H1 (cell line): ENCODE measurements around the gene ERI3. TPM values are rescaled to one million over a fixed set of nuclear protein-coding genes. Genes with fewer than 3 reads are reported as not detected.

Experiments used
- CTCF ChIA-PET: fragments of 300-600 bp; sonication (Branson Sonifier 250); formaldehyde crosslinking; loops from one replicate; lab custom pipeline; 2021; ENCODE audit not compliant: partially characterized antibody; lab: Charles Lee
- POLR2A ChIA-PET: fragments of 300-600 bp; sonication (Branson Sonifier 250); formaldehyde crosslinking; loops from one replicate; lab custom pipeline; 2021; ENCODE audit warnings: inconsistent platforms; ENCODE audit not compliant: partially characterized antibody; lab: Charles Lee
- DNase-seq, 2 experiments: peaks; one replicate each; pipeline versions ENCODE4 v3.0.0 to v3.0.0-alpha.2; 2010 to 2022; ENCODE audit warnings: low spot score in 2 of 2, low read depth in 1 of 2, mixed read lengths in 1 of 2
- FAIRE-seq: peaks from 2 replicates; lab custom pipeline; 2011; peaks lifted over from hg19 to GRCh38; lab: Jason Lieb, UNC
- H2AFZ ChIP-seq: 2 replicates; pipeline ENCODE4 v1.8.1; 2012; ENCODE audit warnings: low read length, inconsistent platforms
- H2AK5ac ChIP-seq: 2 replicates; pipeline ENCODE4 v1.6.1; 2013; ENCODE audit warnings: low read depth, low read length
- H2BK120ac ChIP-seq: replicated peaks from 2 replicates; pipeline ENCODE3; 2013; ENCODE audit warnings: low read depth, low read length, inconsistent platforms
- H2BK12ac ChIP-seq: 2 replicates; pipeline ENCODE4 v1.6.1; 2013; ENCODE audit warnings: low read depth, low read length
- H2BK15ac ChIP-seq: 2 replicates; pipeline ENCODE4 v1.6.1; 2013; ENCODE audit warnings: low read length
- H2BK20ac ChIP-seq: 2 replicates; pipeline ENCODE4 v1.6.1; 2013; ENCODE audit warnings: low read length
- H2BK5ac ChIP-seq: 2 replicates; pipeline ENCODE4 v1.6.1; 2013; ENCODE audit warnings: low read depth, low read length
- H3K14ac ChIP-seq: 2 replicates; pipeline ENCODE4 v1.6.1; 2013; ENCODE audit warnings: inconsistent platforms; ENCODE audit not compliant: insufficient read length
- H3K18ac ChIP-seq: 2 replicates; pipeline ENCODE4 v1.6.1; 2013; ENCODE audit warnings: low read length; ENCODE audit errors: extremely low read depth
- H3K23ac ChIP-seq: 2 replicates; pipeline ENCODE4 v1.6.1; 2013; ENCODE audit warnings: inconsistent platforms; ENCODE audit not compliant: insufficient read length
- H3K23me2 ChIP-seq: 2 replicates; pipeline ENCODE4 v1.6.1; 2013; ENCODE audit warnings: low read depth, low read length
- H3K27ac ChIP-seq: 2 replicates; pipeline ENCODE4 v1.6.1; 2011; ENCODE audit warnings: low read depth, low read length, inconsistent platforms
- H3K27me3 ChIP-seq, 4 experiments: replicated peaks in 1 of 4; 1 replicate in 1 of 4; 2 replicates in 3 of 4; pipeline versions ENCODE4 v1.6.1 to v1.8.1; 2011 to 2013; ENCODE audit warnings: low read length in 3 of 4, mild to moderate bottlenecking in 3 of 4, inconsistent platforms in 2 of 4, mixed read lengths in 2 of 4, moderate library complexity in 1 of 4; ENCODE audit not compliant: control insufficient read depth in 3 of 4, insufficient read depth in 3 of 4; ENCODE audit errors: extremely low read depth in 1 of 4
- H3K36me3 ChIP-seq, 4 experiments: 2 replicates each; pipeline versions ENCODE4 v1.6.1 to v1.8.1; 2011 to 2013; ENCODE audit warnings: mild to moderate bottlenecking in 4 of 4, low read length in 3 of 4, moderate library complexity in 2 of 4, control low read depth in 1 of 4, inconsistent platforms in 1 of 4; ENCODE audit not compliant: insufficient read depth in 4 of 4, control insufficient read depth in 2 of 4
- H3K4ac ChIP-seq: replicated peaks from 2 replicates; pipeline ENCODE3; 2013; ENCODE audit warnings: low read length, low read depth, mixed read lengths, inconsistent platforms; ENCODE audit not compliant: insufficient read length
- H3K4me1 ChIP-seq, 4 experiments: replicated peaks in 1 of 4; 1 replicate in 1 of 4; 2 replicates in 3 of 4; pipeline versions ENCODE4 v1.6.1 to v1.8.1; 2011 to 2013; ENCODE audit warnings: low read length in 3 of 4, inconsistent platforms in 2 of 4, mixed read lengths in 1 of 4; ENCODE audit not compliant: insufficient read depth in 4 of 4, control insufficient read depth in 3 of 4
- H3K4me2 ChIP-seq, 2 experiments: 2 replicates each; pipeline versions ENCODE4 v1.6.1 to v1.8.1; 2011 to 2013; ENCODE audit warnings: low read depth in 2 of 2, low read length in 2 of 2, control low read depth in 1 of 2, inconsistent platforms in 1 of 2, mild to moderate bottlenecking in 1 of 2; ENCODE audit not compliant: insufficient read depth in 1 of 2
- H3K4me3 ChIP-seq, 4 experiments: fragments of 200-600, 300-600 bp in 1 of 4; sonication (generic), shearing (Covaris generic), sonication (Bioruptor Twin) in 1 of 4; 2 replicates each; pipeline versions ENCODE4 v1.5.1 to v1.8.1; 2011 to 2016; ENCODE audit warnings: low read length in 4 of 4, low read depth in 3 of 4, control low read depth in 2 of 4, inconsistent platforms in 2 of 4, mild to moderate bottlenecking in 2 of 4, mixed read lengths in 1 of 4, moderate library complexity in 1 of 4; ENCODE audit not compliant: insufficient read depth in 2 of 4; ENCODE audit errors: extremely low read depth in 1 of 4
- H3K56ac ChIP-seq: replicated peaks from 2 replicates; pipeline ENCODE3; 2013; ENCODE audit warnings: low read depth, mild to moderate bottlenecking, mixed read lengths, low read length, inconsistent platforms; ENCODE audit not compliant: insufficient read length
- H3K79me1 ChIP-seq: 2 replicates; pipeline ENCODE4 v1.6.1; 2013; ENCODE audit warnings: low read depth, low read length, control low read depth
- H3K79me2 ChIP-seq, 2 experiments: 2 replicates each; pipeline versions ENCODE4 v1.6.1 to v1.8.1; 2012 to 2013; ENCODE audit warnings: low read length in 2 of 2, mild to moderate bottlenecking in 2 of 2, inconsistent platforms in 1 of 2; ENCODE audit not compliant: insufficient read depth in 2 of 2, control insufficient read depth in 1 of 2
- H3K9ac ChIP-seq, 4 experiments: replicated peaks in 1 of 4; 1 replicate in 1 of 4; 2 replicates in 3 of 4; pipeline versions ENCODE4 v1.6.1 to v1.8.1; 2011 to 2013; ENCODE audit warnings: low read depth in 3 of 4, low read length in 3 of 4, control low read depth in 2 of 4, mild to moderate bottlenecking in 2 of 4, moderate library complexity in 2 of 4, inconsistent platforms in 1 of 4; ENCODE audit errors: extremely low read depth in 1 of 4
- H3K9me3 ChIP-seq, 2 experiments: 2 replicates each; pipeline versions ENCODE4 v1.6.1 to v1.8.1; 2012 to 2013; ENCODE audit warnings: mild to moderate bottlenecking in 2 of 2, moderate library complexity in 2 of 2, control low read depth in 1 of 2, inconsistent platforms in 1 of 2, low read depth in 1 of 2, low read length in 1 of 2, mixed read lengths in 1 of 2; ENCODE audit not compliant: insufficient read depth in 2 of 2
- H4K20me1 ChIP-seq, 2 experiments: replicated peaks in 1 of 2; 2 replicates each; pipeline versions ENCODE3 to v1.8.1; 2011 to 2013; ENCODE audit warnings: inconsistent platforms in 2 of 2, low read length in 2 of 2, mild to moderate bottlenecking in 1 of 2; ENCODE audit not compliant: insufficient read depth in 2 of 2, control insufficient read depth in 1 of 2
- H4K5ac ChIP-seq: 2 replicates; pipeline ENCODE4 v1.6.1; 2013; ENCODE audit warnings: low read length, low read depth, mixed read lengths, inconsistent platforms; ENCODE audit not compliant: insufficient read length
- H4K8ac ChIP-seq: 2 replicates; pipeline ENCODE4 v1.8.0; 2013; ENCODE audit warnings: mild to moderate bottlenecking, moderate library complexity, low read length, inconsistent platforms; ENCODE audit not compliant: insufficient read depth; ENCODE audit errors: extremely low read depth
- H4K91ac ChIP-seq: replicated peaks from 2 replicates; pipeline ENCODE3; 2013; ENCODE audit warnings: low read length, mixed read lengths, inconsistent platforms; ENCODE audit not compliant: insufficient read length
- BACH1 ChIP-seq: IDR thresholded peaks from 2 replicates; pipeline ENCODE4 v1.6.1; 2012; ENCODE audit warnings: low read length, improper control_type of control experiment
- CBX5 ChIP-seq: fragments of 300-800, 300-1000 bp; sonication (generic); IDR thresholded peaks from 2 replicates; pipeline ENCODE4 v1.7.1; 2016; ENCODE audit warnings: antibody characterized with exemption, low read length, low read depth
- CBX8 ChIP-seq: fragments of 300-800, 300-1000 bp; sonication (generic); IDR thresholded peaks from 2 replicates; pipeline ENCODE4 v1.7.1; 2016; ENCODE audit warnings: low read depth, low read length, borderline replicate concordance
- CEBPB ChIP-seq: IDR thresholded peaks from 2 replicates; pipeline ENCODE4 v1.6.1; 2012; ENCODE audit warnings: low read depth, low read length
- EZH2 ChIP-seq: fragments of 200-600 bp; sonication (generic); IDR thresholded peaks from 2 replicates; pipeline ENCODE4 v1.7.1; 2012; ENCODE audit warnings: low read depth, mild to moderate bottlenecking, moderate library complexity, low read length, inconsistent platforms; ENCODE audit not compliant: severe bottlenecking
- HDAC6 ChIP-seq: IDR thresholded peaks from one replicate; pipeline ENCODE4 v1.7.1; 2012; ENCODE audit warnings: low read depth, mild to moderate bottlenecking, inconsistent platforms, low read length, moderate library complexity
- JUN ChIP-seq: IDR thresholded peaks from 2 replicates; pipeline ENCODE4 v1.6.1; 2011; ENCODE audit warnings: low read depth, mild to moderate bottlenecking, improper control_type of control experiment, low read length
- KDM1A ChIP-seq: fragments of 200-600, 300-600 bp; sonication (generic); IDR thresholded peaks from 2 replicates; pipeline ENCODE4 v1.7.1; 2016; ENCODE audit warnings: mild to moderate bottlenecking, low read length, borderline replicate concordance
- POU5F1 ChIP-seq: IDR thresholded peaks from 2 replicates; pipeline ENCODE4 v1.6.1; 2011; ENCODE audit warnings: low read depth, mild to moderate bottlenecking, low read length, moderate library complexity
- RAD21 ChIP-seq, 2 experiments: IDR thresholded peaks in 1 of 2; conservative IDR thresholded peaks in 1 of 2; 2 replicates each; pipeline ENCODE4 v1.6.1; 2011; ENCODE audit warnings: low read depth in 2 of 2, low read length in 2 of 2, improper control_type of control experiment in 1 of 2, inconsistent platforms in 1 of 2, mild to moderate bottlenecking in 1 of 2, moderate library complexity in 1 of 2
- SIRT6 ChIP-seq: IDR thresholded peaks from one replicate; pipeline ENCODE4 v1.7.1; 2012; ENCODE audit warnings: low read length, inconsistent platforms
- SP4 ChIP-seq: IDR thresholded peaks from 2 replicates; pipeline ENCODE4 v1.6.1; 2012; ENCODE audit warnings: low read length, inconsistent platforms
- SRF ChIP-seq: IDR thresholded peaks from 2 replicates; pipeline ENCODE4 v1.6.1; 2011; ENCODE audit warnings: mild to moderate bottlenecking, low read depth, low read length, moderate library complexity
- TCF12 ChIP-seq: IDR thresholded peaks from 2 replicates; pipeline ENCODE4 v1.6.1; 2011; ENCODE audit warnings: low read depth, mild to moderate bottlenecking, low read length
- WGBS, 2 experiments: shearing (Covaris generic) in 1 of 2; methylation state at CpG; one replicate each; pipeline versions ENCODE4 v1.1.6 to v1.1.7; 2013 to 2015; ENCODE audit warnings: low lambda C conversion rate in 2 of 2, mixed read lengths in 2 of 2, inconsistent platforms in 1 of 2, low coverage in 1 of 2, missing lambda C conversion rate in 1 of 2; ENCODE audit not compliant: insufficient replicate concordance in 2 of 2, insufficient coverage in 1 of 2, insufficient read length in 1 of 2; ENCODE audit errors: extremely low coverage in 1 of 2, missing lambda C conversion rate in 1 of 2; 5-methylcytosine and 5-hydroxymethylcytosine counted together
- polyA plus RNA-seq, 7 experiments: library from polyadenylated mRNA; depleted of rRNA in 3 of 7; stranded (reverse) in 5 of 7; unstranded in 2 of 7; fragments of >200 nt in 5 of 7; fragments of 200-250 nt in 2 of 7; gene quantifications; 1 replicate in 5 of 7; 2 replicates in 1 of 7; 4 replicates in 1 of 7; pipeline versions ENCODE4 v1.2.1 to v1.2.3, GENCODE V29; 2011 to 2013; ENCODE audit warnings: missing spikeins in 2 of 7, mixed read lengths in 2 of 7
- total RNA-seq: library from RNA; stranded (reverse); fragmentation: NEBNext Ultra II Directional; extraction: Animal tissue kit (Norgen Biotek cat#: 25700); gene quantifications from 2 replicates; pipeline ENCODE4 v1.2.1, GENCODE V29; 2021

The ERI3 gene
- total and polyA plus RNA-seq, 2 of the 8 experiments (the other 6 are each of a cell fraction or from before 2014, with no cell fraction given): 81.1 to 199 TPM

- Histone ChIP-seq H2BK20ac (no peak overlapping the region), H2BK5ac (no peak overlapping the region), H4K8ac (no peak overlapping the region), H3K23me2 (no peaks in the 10 kb centered on the region), H4K91ac (no peak overlapping the region), H3K79me2 (no peaks in the 10 kb centered on the region), H4K20me1 (peaks cover 2 to 6% of the 10 kb centered on the region in 2 experiments), H3K56ac (no peak overlapping the region), H3K4me2 (no peak overlapping the region), H3K27me3 (no peaks in the 10 kb centered on the region), H3K4ac (no peak overlapping the region), H4K5ac (no peak overlapping the region), H3K36me3 (no peaks in the 10 kb centered on the region), H3K27ac (no peak overlapping the region), H3K9ac (no peak overlapping the region), H2AFZ (no peak overlapping the region), H3K4me1 (peaks cover 1 to 13% (median 10%) of the 10 kb centered on the region in 4 experiments; a peak in 6 of 7 replicates), H3K4me3 (no peak overlapping the region), H3K9me3 (no peaks in the 10 kb centered on the region), H3K14ac (no peak overlapping the region), H2BK15ac (no peak overlapping the region), H2BK120ac (no peak overlapping the region), H3K23ac (no peak overlapping the region), H2BK12ac (no peak overlapping the region), H3K18ac (peak overlapping the region; percentile 10; the same call in 1 of the 2 replicates), H3K79me1 (peaks cover 3% of the 10 kb centered on the region), H2AK5ac (no peak overlapping the region)
- ChIA-PET CTCF (interaction anchor here (0.6 to 7.9 kb wide), 9 partner anchors 9 to 418 kb away, joined by 3 to 33 read pairs (median 5); no protein-coding TSS in a partner anchor), POLR2A (interaction anchor here (0.9 to 1.8 kb wide), 4 partner anchors 10 to 513 kb away, joined by 3 to 4 read pairs (median 4); partner anchors contain the start of gene RPS8)
- no peak for TF ChIP-seq CEBPB
- no peak for TF ChIP-seq SRF
- no peak for TF ChIP-seq HDAC6
- no peak for TF ChIP-seq SIRT6
- no peak for TF ChIP-seq TCF12
- no peak for TF ChIP-seq JUN
- no peak for TF ChIP-seq CBX8
- TF ChIP-seq SP4: no peak
- no peak for TF ChIP-seq POU5F1
- no peak for TF ChIP-seq EZH2
- no peak for TF ChIP-seq RAD21 (IDR thresholded peaks at IDR 0.05 in 1 of 2, conservative IDR thresholded peaks at IDR 0.05 in 1 of 2; ENCODE audit: low read depth in 2 of 2, low read length in 2 of 2)
- TF ChIP-seq CBX5: no peak
- no peak for TF ChIP-seq KDM1A
- TF ChIP-seq BACH1: no peak
- no peak for DNase-seq
- WGBS, 2 experiments: 84% methylated on average over 6 of the region's 6 CpGs; no CpG with 5 or more reads in 1 of the 2 experiments
- FAIRE-seq: no peak
Measured at GRCh38 chr1:44262414-44262813, 92.6 kb downstream of the ERI3 start.
